CD8-positive, alpha-beta memory T cell (primary cell): ENCODE measurements around the gene PCSK2. TPM values are rescaled to one million over a fixed set of nuclear protein-coding genes. Genes with fewer than 3 reads are reported as not detected.

Experiments
- CTCF ChIA-PET: fragments of 350-600 bp; sonication (Branson Sonifier 250); formaldehyde crosslinking; loops from one replicate; lab custom pipeline; 2021; ENCODE audit warnings: antibody characterized with exemption; lab: Charles Lee
- POLR2A ChIA-PET: fragments of 350-600 bp; sonication (Branson Sonifier 250); formaldehyde crosslinking; loops from one replicate; lab custom pipeline; 2021; ENCODE audit warnings: antibody characterized with exemption; lab: Charles Lee
- DNase-seq, 5 donors: peaks; one replicate each; pipeline versions ENCODE4 v3.0.0 to v3.0.0-alpha.2; 2020 to 2022; ENCODE audit warnings: mixed read lengths in 1 of 5
- H3K27ac ChIP-seq: one replicate; pipeline ENCODE4 v1.7.0; 2013; ENCODE audit warnings: low read depth, mild to moderate bottlenecking, low read length, moderate library complexity
- H3K27me3 ChIP-seq: 2 replicates; pipeline ENCODE4 v1.7.0; 2013; ENCODE audit warnings: low read length, mild to moderate bottlenecking; ENCODE audit not compliant: insufficient read depth, poor library complexity, severe bottlenecking
- H3K36me3 ChIP-seq: 2 replicates; pipeline ENCODE4 v1.7.0; 2013; ENCODE audit warnings: mild to moderate bottlenecking, low read length, moderate library complexity; ENCODE audit not compliant: insufficient read depth
- H3K4me1 ChIP-seq: 2 replicates; pipeline ENCODE4 v1.7.0; 2013; ENCODE audit warnings: mild to moderate bottlenecking, low read length, moderate library complexity; ENCODE audit not compliant: insufficient read depth
- H3K4me3 ChIP-seq: 2 replicates; pipeline ENCODE4 v1.7.0; 2013; ENCODE audit warnings: mild to moderate bottlenecking, low read length
- H3K9me3 ChIP-seq: 2 replicates; pipeline ENCODE4 v1.7.0; 2013; ENCODE audit warnings: mild to moderate bottlenecking, low read length
- H3K27ac Mint-ChIP-seq, 8 donors: one replicate each; pipeline ENCODE4 v1.8.0; 2020 to 2021; ENCODE audit warnings: mixed read lengths in 8 of 8, mild to moderate bottlenecking in 6 of 8, inconsistent platforms in 3 of 8, moderate library complexity in 3 of 8
- H3K27me3 Mint-ChIP-seq, 2 donors: one replicate each; pipeline ENCODE4 v1.8.0; 2020 to 2021; ENCODE audit warnings: mixed read lengths in 2 of 2, mild to moderate bottlenecking in 1 of 2, moderate library complexity in 1 of 2
- H3K36me3 Mint-ChIP-seq, 3 donors: one replicate each; pipeline ENCODE4 v1.8.0; 2020 to 2021; ENCODE audit warnings: mixed read lengths in 3 of 3, inconsistent platforms in 1 of 3, mild to moderate bottlenecking in 1 of 3
- H3K4me1 Mint-ChIP-seq, 3 donors: one replicate each; pipeline ENCODE4 v1.8.0; 2020 to 2021; ENCODE audit warnings: mixed read lengths in 3 of 3, inconsistent platforms in 1 of 3, mild to moderate bottlenecking in 1 of 3
- H3K4me3 Mint-ChIP-seq, 7 donors: one replicate each; pipeline ENCODE4 v1.8.0; 2020 to 2021; ENCODE audit warnings: mixed read lengths in 7 of 7, mild to moderate bottlenecking in 6 of 7, moderate library complexity in 4 of 7, inconsistent platforms in 2 of 7
- H3K9me3 Mint-ChIP-seq, 5 donors: one replicate each; pipeline ENCODE4 v1.8.0; 2020 to 2022; ENCODE audit warnings: mixed read lengths in 5 of 5, mild to moderate bottlenecking in 3 of 5, moderate library complexity in 2 of 5, inconsistent platforms in 1 of 5
- polyA plus RNA-seq: library from polyadenylated mRNA; unstranded; fragments of 300-500 nt; fragmentation: Illumina TruSeq; gene quantifications from one replicate; pipeline ENCODE4 v1.2.3, GENCODE V29; 2021
- total RNA-seq, 2 experiments: library from RNA; stranded (reverse); gene quantifications; one replicate each; pipeline ENCODE4 v1.2.3, GENCODE V29; 2021

Gene PCSK2
- total and polyA plus RNA-seq, 3 experiments from 2014 or later, result not detected

DNA sequence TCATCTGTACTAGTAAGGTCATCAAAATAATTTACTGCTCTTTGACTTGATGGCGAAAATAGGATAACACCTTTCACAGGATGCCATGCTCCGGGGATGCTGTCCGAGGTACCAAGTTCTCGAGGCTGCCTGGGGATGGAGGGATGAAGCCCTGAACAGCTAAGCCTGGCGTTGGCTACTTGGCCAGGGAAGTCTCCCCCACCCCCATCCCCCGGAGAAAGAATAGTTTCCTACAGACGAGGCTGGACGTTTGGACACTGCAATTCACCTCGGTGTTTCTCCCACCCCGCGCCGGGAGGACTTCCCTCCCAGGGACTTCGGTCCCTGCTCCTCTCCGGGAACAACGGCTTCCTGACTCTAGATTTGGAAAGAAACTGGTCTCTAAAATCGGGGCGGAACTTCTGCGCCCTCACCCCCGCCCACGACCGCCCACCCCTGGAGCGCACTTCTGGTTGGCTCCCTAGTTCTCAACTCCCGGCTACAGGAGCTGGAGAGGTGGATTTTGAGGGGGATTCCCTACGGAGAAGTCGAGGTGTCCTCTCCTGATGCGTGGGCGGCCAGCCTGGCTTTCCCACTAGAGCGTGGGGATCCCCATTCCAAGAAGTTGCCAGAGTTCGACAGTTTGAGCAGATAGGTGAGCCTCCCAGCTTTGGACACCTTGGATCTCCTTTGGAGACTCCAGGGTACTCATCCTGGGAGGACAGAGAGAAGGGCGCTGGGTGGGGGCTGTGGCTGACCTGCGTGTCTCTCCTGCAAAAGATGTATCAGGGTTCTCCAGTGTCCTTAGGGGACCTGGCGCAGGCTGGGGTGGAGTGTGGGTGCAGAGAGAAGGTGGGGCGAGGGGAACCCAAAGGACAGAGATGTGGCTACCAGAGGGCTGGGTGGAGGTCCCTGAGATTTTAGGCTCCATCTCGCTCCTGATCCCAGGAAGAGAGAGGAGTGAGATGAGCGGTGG, 1.1 kb downstream of the PCSK2 start:
- H3K27me3 Mint-ChIP-seq, result peaks cover 38 to 49% of the 10 kb centered on the region in 2 donors
- ChIA-PET POLR2A (no interaction called here), CTCF (no interaction called here)
- H3K4me3 Mint-ChIP-seq, result no peak overlapping the region
- H3K4me1 ChIP-seq, result no peaks in the 10 kb centered on the region
- H3K4me1 Mint-ChIP-seq, result peaks cover 0 to 3% (median 0%) of the 10 kb centered on the region in 3 donors
- no peaks in the 10 kb centered on the region for H3K36me3 ChIP-seq
- no peak overlapping the region for H3K27ac Mint-ChIP-seq
- H3K27me3 ChIP-seq, result no peaks in the 10 kb centered on the region
- peaks cover 0 to 4% (median 0%) of the 10 kb centered on the region in 3 donors for H3K36me3 Mint-ChIP-seq
- DNase-seq, result no peak
- H3K9me3 ChIP-seq, result no peaks in the 10 kb centered on the region
- H3K4me3 ChIP-seq, result no peak overlapping the region
- no peak overlapping the region for H3K27ac ChIP-seq
- H3K9me3 Mint-ChIP-seq, result peaks cover 0 to 27% (median 14%) of the 10 kb centered on the region in 5 donors

DNA sequence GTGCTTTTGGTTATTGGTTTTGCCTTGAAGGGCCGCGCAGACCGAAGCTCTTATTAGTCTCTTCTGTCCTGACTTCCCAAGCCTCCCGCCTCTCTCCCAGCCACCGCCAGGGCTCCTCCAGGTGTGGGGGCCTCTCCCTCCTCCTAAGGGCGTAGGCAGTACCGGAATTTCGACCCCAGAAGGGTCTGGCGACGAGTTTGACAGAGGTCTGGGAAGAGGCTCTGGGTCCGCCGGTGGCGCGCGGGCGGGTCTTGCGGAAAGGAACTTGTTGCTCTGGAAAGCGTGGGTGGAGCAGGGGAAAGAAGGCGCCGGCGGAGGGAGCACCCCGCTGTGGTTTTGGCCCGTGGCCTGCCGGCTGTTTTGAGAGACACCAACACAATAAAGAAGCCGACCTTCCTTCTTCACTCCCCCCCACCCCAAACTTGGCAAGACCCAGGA, 1.8 kb downstream of the PCSK2 start:
- no peaks in the 10 kb centered on the region for H3K4me1 ChIP-seq
- DNase-seq, result no peak
- H3K4me1 Mint-ChIP-seq, result peaks cover 0 to 3% (median 0%) of the 10 kb centered on the region in 3 donors
- ChIA-PET CTCF (no interaction called here), POLR2A (no interaction called here)
- peaks cover 0 to 4% (median 0%) of the 10 kb centered on the region in 3 donors for H3K36me3 Mint-ChIP-seq
- H3K4me3 ChIP-seq, result no peak overlapping the region
- H3K9me3 ChIP-seq, result no peaks in the 10 kb centered on the region
- no peak overlapping the region for H3K27ac ChIP-seq
- peaks cover 38 to 43% of the 10 kb centered on the region in 2 donors for H3K27me3 Mint-ChIP-seq
- peaks cover 0 to 23% (median 13%) of the 10 kb centered on the region in 5 donors for H3K9me3 Mint-ChIP-seq
- H3K27me3 ChIP-seq, result no peaks in the 10 kb centered on the region
- H3K27ac Mint-ChIP-seq, result no peak overlapping the region
- H3K36me3 ChIP-seq, result no peaks in the 10 kb centered on the region
- no peak overlapping the region for H3K4me3 Mint-ChIP-seq

DNA sequence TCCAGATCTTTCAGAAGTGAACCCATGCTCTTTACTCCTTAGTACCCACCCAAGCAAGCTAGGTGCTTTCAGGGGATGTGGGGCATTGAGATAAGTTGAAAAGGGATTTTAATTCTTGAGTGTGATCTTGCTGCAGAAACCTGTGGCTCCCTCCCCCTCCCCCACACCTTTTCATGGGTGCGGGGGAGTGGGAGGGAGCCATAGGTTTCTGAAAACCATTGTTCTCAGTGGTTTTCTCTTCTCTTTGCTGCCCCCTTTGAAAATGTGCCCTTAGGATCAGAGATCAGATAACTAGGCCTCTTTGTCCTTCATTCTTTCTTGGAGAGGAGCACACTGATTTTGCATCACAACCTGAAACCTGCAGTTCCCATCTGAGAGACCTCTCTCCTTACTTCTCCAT, 2.4 kb downstream of the PCSK2 start:
- POLR2A ChIA-PET, result no interaction called here
- H3K4me1 ChIP-seq, result no peaks in the 10 kb centered on the region
- H3K9me3 Mint-ChIP-seq, result peaks cover 0 to 18% (median 13%) of the 10 kb centered on the region in 5 donors
- peaks cover 0 to 4% (median 0%) of the 10 kb centered on the region in 3 donors for H3K36me3 Mint-ChIP-seq
- H3K27ac Mint-ChIP-seq, result no peak overlapping the region
- no peak for DNase-seq
- no peaks in the 10 kb centered on the region for H3K27me3 ChIP-seq
- H3K4me3 ChIP-seq, result no peak overlapping the region
- peaks cover 38 to 43% of the 10 kb centered on the region in 2 donors for H3K27me3 Mint-ChIP-seq
- peaks cover 0 to 3% (median 0%) of the 10 kb centered on the region in 3 donors for H3K4me1 Mint-ChIP-seq
- CTCF ChIA-PET, result no interaction called here
- H3K36me3 ChIP-seq, result no peaks in the 10 kb centered on the region
- H3K27ac ChIP-seq, result no peak overlapping the region
- H3K9me3 ChIP-seq, result no peaks in the 10 kb centered on the region
- no peak overlapping the region for H3K4me3 Mint-ChIP-seq

DNA sequence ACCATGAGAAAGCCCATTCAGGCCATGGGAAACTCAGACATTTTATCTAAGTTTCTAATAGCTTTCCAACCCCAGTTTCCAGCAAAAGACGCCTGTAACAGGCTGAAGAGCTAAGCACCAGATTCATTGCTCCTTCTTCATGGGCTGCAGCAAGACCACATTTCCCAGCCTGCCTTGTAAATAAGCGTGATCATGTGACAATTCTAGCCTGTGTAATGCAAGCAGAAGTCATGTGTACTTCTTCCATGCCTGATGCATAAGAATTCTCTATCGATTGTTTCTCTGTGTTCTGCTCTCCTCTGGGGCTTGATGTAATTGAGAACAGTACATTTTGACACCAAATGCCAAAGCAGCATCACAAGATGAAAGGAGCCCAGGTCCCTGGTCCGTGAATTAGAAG, 6.8 kb downstream of the PCSK2 start:
- no peaks in the 10 kb centered on the region for H3K9me3 ChIP-seq
- ChIA-PET CTCF (no interaction called here), POLR2A (no interaction called here)
- no peak for DNase-seq
- H3K4me1 ChIP-seq, result no peaks in the 10 kb centered on the region
- no peaks in the 10 kb centered on the region for H3K27me3 ChIP-seq
- H3K4me3 ChIP-seq, result no peak overlapping the region
- H3K36me3 ChIP-seq, result no peaks in the 10 kb centered on the region
- Mint-ChIP-seq H3K27ac (no peak overlapping the region), H3K36me3 (no peaks in the 10 kb centered on the region), H3K27me3 (peaks cover 4 to 8% of the 10 kb centered on the region in 2 donors), H3K9me3 (peaks cover 0 to 5% (median 2%) of the 10 kb centered on the region in 5 donors), H3K4me3 (no peak overlapping the region), H3K4me1 (no peaks in the 10 kb centered on the region)
- H3K27ac ChIP-seq, result no peak overlapping the region

DNA sequence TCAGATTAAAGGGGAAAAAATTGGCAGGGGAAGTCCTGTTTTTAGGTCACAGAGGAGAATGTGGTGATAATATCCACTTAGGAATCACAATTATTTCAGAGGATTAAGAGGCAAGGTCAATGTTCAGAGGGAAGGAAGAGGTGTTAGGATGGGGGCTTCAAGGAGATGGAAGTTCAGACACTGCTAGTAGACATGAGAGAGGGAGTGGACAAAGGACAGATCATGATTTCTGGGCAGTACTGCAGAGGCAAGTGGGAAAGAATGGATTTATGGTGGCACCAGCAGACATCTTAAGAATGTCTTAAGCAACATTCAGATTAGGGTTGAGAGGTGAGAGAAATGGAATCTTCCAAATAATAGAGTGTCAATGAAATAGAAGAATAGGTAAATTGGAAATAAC, 9.9 kb downstream of the PCSK2 start:
- POLR2A ChIA-PET, result no interaction called here
- no peak overlapping the region for H3K4me3 Mint-ChIP-seq
- H3K27ac ChIP-seq, result no peak overlapping the region
- no peaks in the 10 kb centered on the region for H3K4me1 Mint-ChIP-seq
- no peak for DNase-seq
- no peaks in the 10 kb centered on the region for H3K36me3 Mint-ChIP-seq
- H3K27me3 ChIP-seq, result no peaks in the 10 kb centered on the region
- H3K36me3 ChIP-seq, result no peaks in the 10 kb centered on the region
- no peaks in the 10 kb centered on the region for H3K9me3 ChIP-seq
- H3K27ac Mint-ChIP-seq, result no peak overlapping the region
- H3K9me3 Mint-ChIP-seq, result peaks cover 0 to 5% (median 0%) of the 10 kb centered on the region in 5 donors
- CTCF ChIA-PET, result no interaction called here
- no peak overlapping the region for H3K4me3 ChIP-seq
- no peaks in the 10 kb centered on the region for H3K27me3 Mint-ChIP-seq
- H3K4me1 ChIP-seq, result no peaks in the 10 kb centered on the region

DNA sequence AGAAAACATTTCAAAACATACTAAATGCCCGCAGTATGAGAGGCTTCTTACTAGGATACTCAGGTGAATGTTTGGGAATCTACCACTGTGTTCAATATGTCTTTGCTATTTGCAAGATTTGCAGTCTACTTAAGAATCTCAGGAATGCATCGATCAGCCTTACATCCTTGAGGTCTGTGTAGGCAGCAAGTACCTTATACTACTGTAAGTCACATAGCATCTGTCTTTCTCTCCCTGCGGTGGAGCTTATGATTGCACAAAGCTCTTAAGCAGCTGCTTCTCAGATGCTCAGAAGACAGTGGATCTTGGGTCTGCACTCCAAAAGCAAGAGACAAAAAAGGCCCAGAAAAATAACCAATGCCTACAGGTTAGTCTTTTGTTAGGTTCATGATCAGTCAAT, 21.4 kb downstream of the PCSK2 start:
- CTCF ChIA-PET, result no interaction called here

DNA sequence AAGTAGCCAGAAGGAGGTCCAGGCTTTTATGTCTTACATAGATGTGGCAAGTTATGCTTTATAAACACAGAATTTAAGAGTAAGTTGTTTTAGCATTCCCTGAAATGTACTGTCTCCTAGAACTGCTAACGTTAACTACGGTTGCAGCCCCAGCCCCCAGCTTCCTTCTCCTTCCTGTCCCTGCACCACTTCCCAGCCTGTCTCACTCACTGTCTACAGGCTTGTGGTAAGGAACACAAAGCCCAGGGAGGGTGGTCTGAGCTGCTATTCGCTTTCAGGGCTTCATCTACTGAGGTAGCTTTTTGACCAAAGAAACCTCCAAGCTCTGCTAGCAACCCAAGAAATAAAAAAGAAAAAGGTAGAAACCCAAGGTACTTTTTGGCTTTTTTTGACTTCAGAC, 35.9 kb downstream of the PCSK2 start:
- Histone ChIP-seq H3K4me3 (no peak overlapping the region), H3K4me1 (no peaks in the 10 kb centered on the region), H3K36me3 (no peaks in the 10 kb centered on the region), H3K27me3 (no peaks in the 10 kb centered on the region), H3K27ac (no peak overlapping the region), H3K9me3 (no peaks in the 10 kb centered on the region)
- ChIA-PET POLR2A (no interaction called here), CTCF (no interaction called here)
- Mint-ChIP-seq H3K27ac (no peak overlapping the region), H3K4me3 (no peak overlapping the region), H3K9me3 (peaks cover 0 to 6% (median 0%) of the 10 kb centered on the region in 5 donors), H3K4me1 (no peaks in the 10 kb centered on the region), H3K27me3 (peaks cover 0 to 4% of the 10 kb centered on the region in 2 donors), H3K36me3 (no peaks in the 10 kb centered on the region)
- no peak for DNase-seq

More for the DNA sequence above, 21.4 kb downstream of the PCSK2 start:
- Mint-ChIP-seq H3K9me3 (peaks cover 0 to 10% (median 5%) of the 10 kb centered on the region in 5 donors), H3K27ac (no peak overlapping the region), H3K27me3 (no peaks in the 10 kb centered on the region), H3K36me3 (no peaks in the 10 kb centered on the region), H3K4me1 (no peaks in the 10 kb centered on the region), H3K4me3 (no peak overlapping the region)
- Histone ChIP-seq H3K4me3 (no peak overlapping the region), H3K4me1 (no peaks in the 10 kb centered on the region), H3K36me3 (no peaks in the 10 kb centered on the region), H3K27ac (no peak overlapping the region), H3K9me3 (no peaks in the 10 kb centered on the region), H3K27me3 (no peaks in the 10 kb centered on the region)
- POLR2A ChIA-PET, result no interaction called here
- DNase-seq, result no peak

DNA sequence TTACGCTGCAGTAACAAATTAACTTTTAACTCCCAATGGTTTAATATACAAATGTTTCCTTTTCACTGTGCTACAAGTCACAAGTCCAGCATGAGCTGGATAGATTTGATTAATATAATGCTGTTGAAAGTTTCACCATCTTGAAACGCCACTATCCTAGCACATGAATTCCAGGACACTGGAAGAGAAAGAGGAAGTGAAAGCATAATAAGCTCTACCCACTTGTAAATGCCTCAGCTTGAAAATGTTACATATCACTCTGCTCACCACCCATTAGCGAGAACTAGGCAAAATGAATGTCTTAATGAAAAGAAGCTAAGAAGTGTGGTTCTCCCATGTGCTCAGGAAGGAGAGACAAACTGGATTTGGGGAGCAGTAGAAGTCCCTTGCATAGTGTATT, 46.9 kb downstream of the PCSK2 start:
- H3K27ac Mint-ChIP-seq, result no peak overlapping the region
- H3K9me3 Mint-ChIP-seq, result peaks cover 0 to 9% (median under 1%) of the 10 kb centered on the region in 5 donors
- H3K4me3 Mint-ChIP-seq, result no peak overlapping the region
- ChIA-PET CTCF (no interaction called here), POLR2A (no interaction called here)
- no peaks in the 10 kb centered on the region for H3K36me3 Mint-ChIP-seq
- Histone ChIP-seq H3K36me3 (no peaks in the 10 kb centered on the region), H3K9me3 (no peaks in the 10 kb centered on the region), H3K27ac (no peak overlapping the region), H3K27me3 (no peaks in the 10 kb centered on the region), H3K4me1 (no peaks in the 10 kb centered on the region), H3K4me3 (no peak overlapping the region)
- no peak for DNase-seq
- H3K27me3 Mint-ChIP-seq, result no peaks in the 10 kb centered on the region
- no peaks in the 10 kb centered on the region for H3K4me1 Mint-ChIP-seq
